Sigmoid colon (tissue), 7 donors: ENCODE measurements around the gene ARHGAP45. TPM values are rescaled to one million over a fixed set of nuclear protein-coding genes. Genes with fewer than 3 reads are reported as not detected.

Experiments used
- DNase-seq: peaks from one replicate; pipeline ENCODE4 v3.0.0-alpha.2; 2019
- H3K27ac ChIP-seq, 4 donors: fragments of 200-600 bp; sonication (generic); one replicate each; pipeline ENCODE4 v1.5.1; 2016 to 2019; ENCODE audit warnings: mild to moderate bottlenecking in 1 of 4
- H3K27me3 ChIP-seq, 3 donors: fragments of 200-600 bp; sonication (generic); one replicate each; pipeline ENCODE4 v1.5.1; 2019; ENCODE audit warnings: mild to moderate bottlenecking in 1 of 3
- H3K36me3 ChIP-seq, 4 donors: fragments of 200-600 bp; sonication (generic); one replicate each; pipeline ENCODE4 v1.5.1; 2016 to 2019
- H3K4me1 ChIP-seq, 4 donors: fragments of 200-600 bp; sonication (generic); one replicate each; pipeline ENCODE4 v1.5.1; 2017 to 2019
- H3K4me3 ChIP-seq, 4 donors: fragments of 200-600 bp; sonication (generic); one replicate each; pipeline ENCODE4 v1.5.1; 2017 to 2019; ENCODE audit warnings: mild to moderate bottlenecking in 2 of 4, moderate library complexity in 1 of 4
- H3K9me3 ChIP-seq, 4 donors: fragments of 200-600 bp in 3 of 4; sonication (generic) in 3 of 4; one replicate each; pipeline versions ENCODE4 v1.5.1 to v1.6.1; 2013 to 2019
- EP300 ChIP-seq, 4 donors: sonication (generic); formaldehyde crosslinking; IDR thresholded peaks; one replicate each; pipeline ENCODE4 v1.6.1; 2017; ENCODE audit warnings: antibody characterized with exemption in 4 of 4
- POLR2A ChIP-seq, 2 donors: fragments of 450-650 bp; IDR thresholded peaks; one replicate each; pipeline ENCODE4 v1.6.1; 2016; ENCODE audit warnings: antibody characterized with exemption in 2 of 2, mild to moderate bottlenecking in 2 of 2, moderate library complexity in 2 of 2
- POLR2AphosphoS5 ChIP-seq, 4 donors: sonication (generic); formaldehyde crosslinking; IDR thresholded peaks; one replicate each; pipeline ENCODE4 v1.6.1; 2017; ENCODE audit warnings: antibody characterized with exemption in 4 of 4
- WGBS, 2 donors: extraction: QIAGEN DNeasy Blood & Tissue Kit; methylation state at CpG; one replicate each; pipeline ENCODE4 v1.1.7; 2013; 5-methylcytosine and 5-hydroxymethylcytosine counted together
- intact Hi-C: fragments of 100-400 bp; cut with DNase I; formaldehyde crosslinking; loops from one replicate; pipeline ENCODE4 v1.15.1; 2023
- polyA plus RNA-seq, 3 donors: library from polyadenylated mRNA; stranded (reverse); fragments of 200-250 nt; gene quantifications; one replicate each; pipeline ENCODE4 v1.2.3, GENCODE V29; 2013
- total RNA-seq, 4 donors: library from RNA; depleted of rRNA; stranded (reverse); fragments of >200 nt; gene quantifications; one replicate each; pipeline ENCODE4 v1.1.0, GENCODE V29; 2016
- TF ChIP-seq, protein P1 (sequence below), 4 experiments: fragments of 450-650 bp in 3 of 4; fragments of 200-600 bp in 1 of 4; IDR thresholded peaks; one replicate each; pipeline ENCODE4 v1.5.1; 2016 to 2019; ENCODE audit warnings: antibody characterized with exemption in 4 of 4, mild to moderate bottlenecking in 3 of 4, moderate library complexity in 2 of 4
- donor health status: healthy with polysubstance abuse.
- donor health status: Bipolar disorder and iron deficiency.
- donor health status: healthy.

ARHGAP45 gene
- total and polyA plus RNA-seq, 7 donors = 12.8 to 103 (median 21.6) TPM

DNA sequence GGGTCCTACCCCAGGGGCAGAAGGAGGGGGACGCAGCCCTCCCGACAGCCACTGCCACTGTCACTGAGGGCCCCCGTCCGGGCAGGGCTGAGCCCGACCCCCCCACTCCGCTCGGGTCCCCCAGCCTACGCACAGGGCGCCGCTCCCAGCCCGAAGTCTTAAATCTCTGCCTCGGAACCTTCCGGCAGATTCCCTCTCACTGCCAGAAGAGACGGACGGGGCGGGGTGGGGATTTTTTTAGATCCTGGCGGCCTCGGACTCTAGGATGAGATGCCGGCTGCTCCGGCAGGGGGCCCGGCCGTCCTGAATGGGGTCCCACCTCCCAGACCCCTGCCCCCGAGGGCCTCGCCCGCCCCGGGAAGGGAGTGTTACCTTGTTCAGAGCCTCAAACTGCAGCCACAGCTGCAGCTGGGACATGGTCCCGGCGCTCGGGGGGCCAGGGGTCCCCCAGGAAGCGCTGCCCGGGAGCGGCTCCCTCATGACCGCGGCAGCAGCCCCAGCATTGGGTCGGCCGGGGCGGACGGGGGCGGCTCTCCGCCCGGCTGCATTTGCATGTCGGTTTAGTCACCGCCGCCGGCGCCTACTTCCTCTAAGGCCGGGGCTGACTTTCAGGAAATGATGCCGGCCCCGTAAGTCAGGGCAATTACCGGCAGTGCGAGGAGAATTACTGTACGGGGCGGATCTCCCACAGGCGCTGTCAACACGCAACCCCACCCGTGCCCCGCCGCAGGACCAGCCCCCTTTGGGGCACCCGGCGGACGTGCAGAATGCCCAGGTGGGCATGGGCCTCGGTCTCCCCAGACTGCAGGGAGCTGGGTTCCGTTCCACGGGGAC, 65.0 kb downstream of the ARHGAP45 start:
- peak; percentile 91 for DNase-seq
- Histone ChIP-seq H3K27me3 (no peaks in the 10 kb centered on the region), H3K36me3 (peaks cover 3 to 18% (median 6%) of the 10 kb centered on the region in 4 donors), H3K9me3 (no peaks in the 10 kb centered on the region), H3K27ac (peak overlapping the region; percentile 83 to 94 (median 90)), H3K4me1 (peaks cover 0 to 75% (median 59%) of the 10 kb centered on the region in 4 donors), H3K4me3 (peak overlapping the region; percentile 53 to 68 (median 60))
- intact Hi-C loops = loop anchor here (5.0 kb wide), 2 partner anchors 40 to 60 kb away; partner anchors contain the start of gene SBNO2
- WGBS, 2 donors = 1% methylated on average over 64 of the region's 64 CpGs
- peak; percentile 16 to 91 (median 60) for TF ChIP-seq EP300 (IDR thresholded peaks at IDR 0.05)
- TF ChIP-seq, protein P1, sequence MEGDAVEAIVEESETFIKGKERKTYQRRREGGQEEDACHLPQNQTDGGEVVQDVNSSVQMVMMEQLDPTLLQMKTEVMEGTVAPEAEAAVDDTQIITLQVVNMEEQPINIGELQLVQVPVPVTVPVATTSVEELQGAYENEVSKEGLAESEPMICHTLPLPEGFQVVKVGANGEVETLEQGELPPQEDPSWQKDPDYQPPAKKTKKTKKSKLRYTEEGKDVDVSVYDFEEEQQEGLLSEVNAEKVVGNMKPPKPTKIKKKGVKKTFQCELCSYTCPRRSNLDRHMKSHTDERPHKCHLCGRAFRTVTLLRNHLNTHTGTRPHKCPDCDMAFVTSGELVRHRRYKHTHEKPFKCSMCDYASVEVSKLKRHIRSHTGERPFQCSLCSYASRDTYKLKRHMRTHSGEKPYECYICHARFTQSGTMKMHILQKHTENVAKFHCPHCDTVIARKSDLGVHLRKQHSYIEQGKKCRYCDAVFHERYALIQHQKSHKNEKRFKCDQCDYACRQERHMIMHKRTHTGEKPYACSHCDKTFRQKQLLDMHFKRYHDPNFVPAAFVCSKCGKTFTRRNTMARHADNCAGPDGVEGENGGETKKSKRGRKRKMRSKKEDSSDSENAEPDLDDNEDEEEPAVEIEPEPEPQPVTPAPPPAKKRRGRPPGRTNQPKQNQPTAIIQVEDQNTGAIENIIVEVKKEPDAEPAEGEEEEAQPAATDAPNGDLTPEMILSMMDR (IDR thresholded peaks at IDR 0.05) = peak in 1 of 4 experiments; percentile 44
- peak in 3 of 4 donors; percentile 47 to 86 (median 52) for TF ChIP-seq POLR2AphosphoS5 (IDR thresholded peaks at IDR 0.05)
- TF ChIP-seq POLR2A (IDR thresholded peaks at IDR 0.05) = no peak

DNA sequence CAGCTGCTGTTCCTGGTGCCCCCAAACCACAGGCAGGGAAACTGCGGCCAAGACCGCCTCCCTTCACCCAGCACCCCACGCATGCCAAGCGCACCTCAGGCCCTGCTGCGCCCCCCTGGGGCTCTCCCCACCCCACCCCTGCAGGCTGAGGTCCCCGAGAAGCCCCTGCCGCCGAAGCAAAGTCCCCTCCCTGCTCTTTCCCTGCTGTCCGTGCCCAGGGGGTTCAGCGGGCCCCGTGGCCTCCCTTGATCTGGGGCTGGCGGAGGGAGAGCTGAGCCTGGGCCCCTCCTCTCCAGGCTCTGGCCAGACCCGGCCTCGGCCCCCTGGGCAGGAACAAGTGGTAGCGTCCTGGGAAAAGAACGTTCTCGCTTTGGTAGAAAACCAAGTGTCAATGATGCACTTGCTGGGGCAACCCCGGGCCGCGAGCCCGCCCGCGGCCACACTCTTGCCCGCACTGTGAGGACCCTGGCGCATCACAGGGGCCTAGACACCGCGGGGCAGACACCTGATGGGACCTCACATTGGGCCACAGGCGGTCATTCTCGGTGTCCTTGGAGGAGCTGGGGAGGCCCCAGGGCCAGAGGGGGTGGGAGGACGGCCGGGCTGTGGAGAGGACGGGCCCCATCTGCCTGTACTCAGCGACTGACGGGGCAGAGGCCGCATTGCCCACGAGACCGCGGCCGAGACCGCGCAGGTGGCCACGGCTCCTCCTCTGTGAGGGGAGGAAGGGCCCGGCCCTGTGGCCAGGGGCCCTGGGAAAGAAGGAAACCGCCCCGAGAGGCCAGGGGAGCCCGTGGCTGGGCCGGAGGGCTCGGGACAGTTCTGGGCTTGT, 65.8 kb downstream of the ARHGAP45 start:
- H3K4me1 ChIP-seq = peaks cover 0 to 73% (median 59%) of the 10 kb centered on the region in 4 donors
- no peak for DNase-seq

DNA sequence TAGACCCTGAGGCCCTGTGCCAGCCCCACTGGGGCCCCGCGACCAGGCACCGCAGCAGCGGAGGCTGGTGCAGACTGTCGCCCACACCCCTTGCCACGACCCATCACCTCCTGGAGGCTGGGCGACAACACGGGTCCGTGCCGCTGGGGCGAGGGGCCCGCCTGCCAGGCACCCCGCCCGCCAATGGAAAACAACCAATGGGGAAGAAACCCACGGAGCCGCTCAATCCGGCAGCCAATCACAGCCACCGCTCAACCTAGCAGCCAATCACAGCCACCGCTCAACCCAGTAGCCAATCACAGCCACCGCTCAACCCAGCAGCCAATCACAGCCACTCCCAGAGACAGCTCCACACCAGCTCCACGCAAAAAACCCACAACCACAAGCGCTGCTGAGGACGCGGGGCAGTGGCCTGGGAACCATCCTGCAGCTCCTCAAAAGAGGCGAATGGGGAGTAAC, 66.5 kb downstream of the ARHGAP45 start:
- Histone ChIP-seq H3K4me3 (no peak overlapping the region), H3K27me3 (no peaks in the 10 kb centered on the region), H3K4me1 (peaks cover 0 to 73% (median 59%) of the 10 kb centered on the region in 4 donors), H3K36me3 (peaks cover 0 to 5% (median 0%) of the 10 kb centered on the region in 4 donors), H3K27ac (peak overlapping the region; percentile 83 to 94 (median 90)), H3K9me3 (no peaks in the 10 kb centered on the region)
- 86 to 87% methylated on average over 25 of the region's 25 CpGs for WGBS, 2 donors
- intact Hi-C loops = loop anchor here (5.0 kb wide), 2 partner anchors 39 to 59 kb away; partner anchors contain the start of gene SBNO2
- TF ChIP-seq POLR2A (IDR thresholded peaks at IDR 0.05) (no peak), POLR2AphosphoS5 (IDR thresholded peaks at IDR 0.05) (no peak), EP300 (IDR thresholded peaks at IDR 0.05) (no peak)
- TF ChIP-seq, protein P1 (IDR thresholded peaks at IDR 0.05) = no peak
- DNase-seq = no peak

More for the DNA sequence above, 65.8 kb downstream of the ARHGAP45 start:
- Histone ChIP-seq H3K4me3 (peak overlapping the region; percentile 53 to 68 (median 60)), H3K27ac (peak overlapping the region; percentile 83 to 94 (median 90)), H3K27me3 (no peaks in the 10 kb centered on the region), H3K9me3 (no peaks in the 10 kb centered on the region), H3K36me3 (peaks cover 0 to 10% (median 0%) of the 10 kb centered on the region in 4 donors)
- WGBS, 2 donors = 43 to 61% methylated on average over 48 of the region's 48 CpGs
- intact Hi-C loops = loop anchor here (5.0 kb wide), 2 partner anchors 40 to 60 kb away; partner anchors contain the start of gene SBNO2
- TF ChIP-seq EP300 (IDR thresholded peaks at IDR 0.05) = no peak
- TF ChIP-seq POLR2A (IDR thresholded peaks at IDR 0.05) = no peak
- peak in 1 of 4 donors; percentile 41 for TF ChIP-seq POLR2AphosphoS5 (IDR thresholded peaks at IDR 0.05)
- TF ChIP-seq, protein P1 (IDR thresholded peaks at IDR 0.05) = no peak

DNA sequence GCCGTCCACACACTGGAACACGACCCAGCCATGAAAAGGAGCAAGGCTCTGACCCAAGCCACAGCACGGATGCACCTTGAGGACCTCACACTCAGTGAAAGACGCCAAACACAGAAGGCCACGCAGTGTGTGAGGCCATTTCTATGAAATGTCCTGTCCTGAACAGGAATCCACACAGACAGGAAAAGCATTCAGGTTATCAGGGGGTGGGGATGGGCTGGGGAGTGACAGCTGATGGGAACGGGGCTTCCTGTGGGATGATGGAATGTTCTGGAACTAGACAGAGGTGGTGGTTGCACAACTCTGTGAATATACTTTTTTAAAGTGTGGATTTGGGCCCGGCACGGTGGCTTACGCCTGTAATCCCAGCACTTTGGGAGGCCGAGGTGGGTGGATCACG, 67.5 kb downstream of the ARHGAP45 start:
- no peaks in the 10 kb centered on the region for H3K27me3 ChIP-seq
- TF ChIP-seq EP300 (IDR thresholded peaks at IDR 0.05) = no peak
- no peak for TF ChIP-seq POLR2AphosphoS5 (IDR thresholded peaks at IDR 0.05)
- no peak for TF ChIP-seq POLR2A (IDR thresholded peaks at IDR 0.05)
- TF ChIP-seq, protein P1 (IDR thresholded peaks at IDR 0.05) = no peak
- H3K4me3 ChIP-seq = no peak overlapping the region
- H3K4me1 ChIP-seq = peaks cover 0 to 67% (median 57%) of the 10 kb centered on the region in 4 donors
- 91 to 92% methylated on average over 11 of the region's 11 CpGs for WGBS, 2 donors
- H3K27ac ChIP-seq = peak overlapping the region in 2 of 4 donors; percentile 89 to 90
- intact Hi-C loops = loop anchor here (5.0 kb wide), 2 partner anchors 38 to 58 kb away; partner anchors contain the start of gene SBNO2
- peaks cover 0 to 5% (median 0%) of the 10 kb centered on the region in 4 donors for H3K36me3 ChIP-seq
- DNase-seq = no peak
- no peaks in the 10 kb centered on the region for H3K9me3 ChIP-seq
